Measurements from ENCODE around the gene ZNF862.

DNA sequence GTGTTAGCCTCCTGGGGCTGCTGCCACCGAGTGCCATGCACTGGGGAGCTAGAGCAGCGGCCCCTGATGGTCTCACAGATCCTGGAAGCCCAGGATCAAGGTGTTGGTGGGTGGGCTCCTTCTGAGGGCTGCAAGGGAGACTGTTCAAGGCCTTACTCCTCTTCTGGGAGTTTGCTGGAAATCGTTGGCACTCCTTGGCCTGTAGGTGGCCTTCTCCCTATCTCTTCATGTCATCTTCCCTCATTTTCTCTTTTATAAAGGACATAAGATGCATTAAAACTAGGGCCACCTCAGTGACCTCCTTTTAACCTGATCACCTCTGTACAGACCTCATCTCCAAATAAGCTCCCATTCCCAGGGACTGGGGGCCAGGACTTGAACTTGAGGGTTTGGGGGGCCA is 27.0 kb upstream of the ZNF862 start:
- no peak for TF ChIP-seq EP300 (IDR thresholded peaks at IDR 0.05)
- TF ChIP-seq POLR2A (IDR thresholded peaks at IDR 0.05): no peak
